ENCODE results near the gene PRDM4. TPM values are rescaled to one million over a fixed set of nuclear protein-coding genes. Genes with fewer than 3 reads are reported as not detected.
"Not testable (repeated sequence)": the region's sequence is repeated elsewhere in the genome, so short reads cannot be mapped to it uniquely, and the experiment has no call there.

The PRDM4 gene
- total RNA-seq, 4 donors from 2014 or later: 5.6 to 31.9 (median 18.3) TPM

GRCh38 chr12:107734139-107734538, 26.8 kb downstream of the PRDM4 start:
- Histone ChIP-seq H3K36me3 (no peaks in the 10 kb centered on the region), H3K4me3 (no peak overlapping the region), H3K9me3 (no peaks in the 10 kb centered on the region), H3K4me1 (no peaks in the 10 kb centered on the region), H3K27ac (no peak overlapping the region), H3K27me3 (no peaks in the 10 kb centered on the region)
- TF ChIP-seq POLR2A (IDR thresholded peaks at IDR 0.05) (no peak), CTCF (IDR thresholded peaks at IDR 0.05) (no peak)
- DNase-seq: no peak
- intact Hi-C loops (cut with DNase I; ENCODE audit: low total_unique reads): no loop called here

GRCh38 chr12:107732365-107732764, 28.6 kb downstream of the PRDM4 start:
- intact Hi-C loops (cut with DNase I; ENCODE audit: low total_unique reads): no loop called here
- Histone ChIP-seq H3K4me1 (no peaks in the 10 kb centered on the region), H3K36me3 (no peaks in the 10 kb centered on the region)

GRCh38 chr12:107731366-107731765, 29.6 kb downstream of the PRDM4 start:
- Histone ChIP-seq H3K4me3 (no peak overlapping the region), H3K27ac (no peak overlapping the region), H3K9me3 (no peaks in the 10 kb centered on the region), H3K36me3 (no peaks in the 10 kb centered on the region), H3K4me1 (no peaks in the 10 kb centered on the region), H3K27me3 (no peaks in the 10 kb centered on the region)
- intact Hi-C loops (cut with DNase I; ENCODE audit: low total_unique reads): no loop called here
- TF ChIP-seq POLR2A (IDR thresholded peaks at IDR 0.05) (no peak), CTCF (IDR thresholded peaks at IDR 0.05) (no peak)
- DNase-seq: no peak

More at GRCh38 chr12:107732365-107732764, 28.6 kb downstream of the PRDM4 start:
- DNase-seq: no peak
- Histone ChIP-seq H3K27me3 (no peaks in the 10 kb centered on the region), H3K4me3 (no peak overlapping the region), H3K27ac (no peak overlapping the region), H3K9me3 (no peaks in the 10 kb centered on the region)
- TF ChIP-seq CTCF (IDR thresholded peaks at IDR 0.05) (no peak), POLR2A (IDR thresholded peaks at IDR 0.05) (no peak)

- no peak overlapping the region for H3K4me3 ChIP-seq
- no peaks in the 10 kb centered on the region for H3K27me3 ChIP-seq
- H3K9me3 ChIP-seq: no peaks in the 10 kb centered on the region
- H3K4me1 ChIP-seq: no peaks in the 10 kb centered on the region
- H3K36me3 ChIP-seq: no peaks in the 10 kb centered on the region
- intact Hi-C loops (cut with DNase I; ENCODE audit: low total_unique reads): no loop called here
- no peak for DNase-seq
- TF ChIP-seq CTCF (IDR thresholded peaks at IDR 0.05) (no peak), POLR2A (IDR thresholded peaks at IDR 0.05) (no peak)
- no peak overlapping the region for H3K27ac ChIP-seq
Measured at GRCh38 chr12:107730618-107731341, 30.2 kb downstream of the PRDM4 start.

GRCh38 chr12:107727742-107728141, 33.2 kb downstream of the PRDM4 start:
- DNase-seq: not testable (repeated sequence)

GRCh38 chr12:107727327-107727726, 33.6 kb downstream of the PRDM4 start:
- H3K27me3 ChIP-seq; H3K4me3 ChIP-seq; H3K27ac ChIP-seq; H3K4me1 ChIP-seq; H3K9me3 ChIP-seq; H3K36me3 ChIP-seq; DNase-seq; intact Hi-C loops (cut with DNase I; ENCODE audit: low total_unique reads): not testable (repeated sequence)

More at GRCh38 chr12:107727742-107728141, 33.2 kb downstream of the PRDM4 start:
- intact Hi-C loops (cut with DNase I; ENCODE audit: low total_unique reads); H3K4me3 ChIP-seq; H3K27me3 ChIP-seq; H3K27ac ChIP-seq; H3K4me1 ChIP-seq; H3K9me3 ChIP-seq; H3K36me3 ChIP-seq: not testable (repeated sequence)
